Stimulated activated CD8-positive, alpha-beta memory T cell treated with anti-CD3 and anti-CD28 coated beads, Interleukin-7, amount 100 ng/mL, for 4 hours (primary cell): ENCODE results near the gene GBE1.
"Not testable (repeated sequence)": the region's sequence is repeated elsewhere in the genome, so short reads cannot be mapped to it uniquely, and the experiment has no call there.

Experiments
- DNase-seq, 2 donors: peaks; one replicate each; pipeline ENCODE4 v3.0.0-alpha.2; 2020; ENCODE audit warnings: low read depth in 2 of 2

GBE1 gene

GRCh38 chr3:81753416-81754027, 7.9 kb downstream of the GBE1 start:
- DNase-seq: no peak

GRCh38 chr3:81752604-81753003, 8.8 kb downstream of the GBE1 start:
- no peak for DNase-seq

- DNase-seq: no peak
Observed at GRCh38 chr3:81749265-81749664, 12.2 kb downstream of the GBE1 start.

GRCh38 chr3:81747280-81747679, 14.2 kb downstream of the GBE1 start:
- not testable (repeated sequence) for DNase-seq

GRCh38 chr3:81744366-81744765, 17.1 kb downstream of the GBE1 start:
- no peak for DNase-seq

GRCh38 chr3:81743096-81744025, 18.1 kb downstream of the GBE1 start:
- no peak for DNase-seq

- no peak for DNase-seq
Observed at GRCh38 chr3:81742581-81742980, 18.9 kb downstream of the GBE1 start.

GRCh38 chr3:81741216-81741615, 20.2 kb downstream of the GBE1 start:
- no peak for DNase-seq

- DNase-seq: no peak
Observed at GRCh38 chr3:81740731-81741130, 20.7 kb downstream of the GBE1 start.

GRCh38 chr3:81735334-81735733, 26.1 kb downstream of the GBE1 start:
- no peak for DNase-seq

- DNase-seq: no peak
Observed at GRCh38 chr3:81734742-81735141, 26.7 kb downstream of the GBE1 start.

- DNase-seq: no peak
Observed at GRCh38 chr3:81732642-81733041, 28.8 kb downstream of the GBE1 start.

- no peak for DNase-seq
Observed at GRCh38 chr3:81728766-81729544, 32.5 kb downstream of the GBE1 start.

GRCh38 chr3:81726735-81727134, 34.7 kb downstream of the GBE1 start:
- DNase-seq: no peak

GRCh38 chr3:81726132-81726531, 35.3 kb downstream of the GBE1 start:
- DNase-seq: no peak

- DNase-seq: no peak
Observed at GRCh38 chr3:81723732-81724313, 37.6 kb downstream of the GBE1 start.

GRCh38 chr3:81718311-81718710, 43.1 kb downstream of the GBE1 start:
- DNase-seq: no peak

GRCh38 chr3:81716870-81717509, 44.5 kb downstream of the GBE1 start:
- DNase-seq: no peak

GRCh38 chr3:81713031-81713430, 48.4 kb downstream of the GBE1 start:
- DNase-seq: no peak

- DNase-seq: no peak
Observed at GRCh38 chr3:81709606-81710005, 51.8 kb downstream of the GBE1 start.

- no peak for DNase-seq
Observed at GRCh38 chr3:81707996-81708395, 53.4 kb downstream of the GBE1 start.

- no peak for DNase-seq
Observed at GRCh38 chr3:81702126-81702525, 59.3 kb downstream of the GBE1 start.
